CD4-positive, alpha-beta T cell treated with Interleukin-17A for 4 hours (primary cell): ENCODE data around the gene GDF2.
A peak's percentile ranks its signal among the peaks of the same experiment; 100 is the strongest.

Source experiments
- DNase-seq: peaks from one replicate; pipeline ENCODE4 v3.0.0-alpha.2; 2020; ENCODE audit warnings: mixed read lengths

Gene GDF2

DNA sequence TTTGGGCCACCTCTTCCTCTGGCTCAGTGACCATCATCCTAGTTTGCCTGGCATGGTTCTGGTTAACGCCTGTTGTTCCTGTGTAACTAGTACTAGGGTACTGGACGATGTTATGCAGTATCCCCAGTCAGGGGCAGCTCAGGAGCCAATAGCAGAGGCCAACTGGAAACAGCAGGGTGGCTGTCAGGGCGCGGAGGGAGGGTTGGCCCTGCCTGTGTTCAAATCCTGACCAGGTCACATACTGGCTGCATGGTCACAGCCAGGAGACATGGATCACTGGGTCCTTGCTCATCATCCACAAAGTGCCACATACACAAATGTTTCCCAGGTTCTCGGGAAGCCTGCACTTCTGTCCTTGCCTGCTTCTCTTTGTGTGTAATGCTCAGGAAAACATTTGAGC, 13.7 kb downstream of the GDF2 start:
- no peak for DNase-seq

GRCh38 chr10:47336387-47337134, 14.3 kb downstream of the GDF2 start:
- DNase-seq, result no peak

- no peak for DNase-seq
These were observed 15.1 kb downstream of the GDF2 start for GRCh38 chr10:47337310-47337709.

DNA sequence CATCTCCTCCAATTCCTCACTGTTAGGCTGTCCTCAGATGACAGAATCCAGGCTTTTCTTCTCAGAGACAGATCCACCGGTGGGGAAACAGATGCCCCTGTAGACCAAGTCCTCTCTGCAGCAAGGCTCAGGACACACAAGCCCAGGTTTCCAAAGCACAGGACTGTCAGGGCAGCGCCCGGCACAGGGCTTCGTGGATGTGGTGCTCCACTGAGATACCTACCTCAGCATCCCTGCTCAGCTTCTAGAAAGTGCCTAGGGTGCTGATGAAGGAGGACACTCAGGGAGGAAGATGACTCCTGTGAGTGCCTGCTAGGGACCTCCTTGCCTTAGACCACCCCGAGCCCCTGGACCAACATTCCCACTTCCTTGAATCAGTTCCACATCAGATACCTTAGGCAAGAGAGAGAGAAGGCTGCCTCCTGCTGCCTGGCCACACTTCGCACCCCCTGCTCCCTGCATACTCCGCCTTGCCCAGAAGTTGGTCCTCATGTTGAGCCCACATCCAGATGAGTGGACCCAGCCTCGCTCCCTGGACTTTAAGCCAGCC, 17.0 kb downstream of the GDF2 start:
- no peak for DNase-seq

- DNase-seq, result no peak
These were observed 17.7 kb downstream of the GDF2 start for GRCh38 chr10:47339759-47340607.

- DNase-seq, result peak; percentile 82
These were observed 18.4 kb downstream of the GDF2 start for GRCh38 chr10:47340608-47341170.

DNA sequence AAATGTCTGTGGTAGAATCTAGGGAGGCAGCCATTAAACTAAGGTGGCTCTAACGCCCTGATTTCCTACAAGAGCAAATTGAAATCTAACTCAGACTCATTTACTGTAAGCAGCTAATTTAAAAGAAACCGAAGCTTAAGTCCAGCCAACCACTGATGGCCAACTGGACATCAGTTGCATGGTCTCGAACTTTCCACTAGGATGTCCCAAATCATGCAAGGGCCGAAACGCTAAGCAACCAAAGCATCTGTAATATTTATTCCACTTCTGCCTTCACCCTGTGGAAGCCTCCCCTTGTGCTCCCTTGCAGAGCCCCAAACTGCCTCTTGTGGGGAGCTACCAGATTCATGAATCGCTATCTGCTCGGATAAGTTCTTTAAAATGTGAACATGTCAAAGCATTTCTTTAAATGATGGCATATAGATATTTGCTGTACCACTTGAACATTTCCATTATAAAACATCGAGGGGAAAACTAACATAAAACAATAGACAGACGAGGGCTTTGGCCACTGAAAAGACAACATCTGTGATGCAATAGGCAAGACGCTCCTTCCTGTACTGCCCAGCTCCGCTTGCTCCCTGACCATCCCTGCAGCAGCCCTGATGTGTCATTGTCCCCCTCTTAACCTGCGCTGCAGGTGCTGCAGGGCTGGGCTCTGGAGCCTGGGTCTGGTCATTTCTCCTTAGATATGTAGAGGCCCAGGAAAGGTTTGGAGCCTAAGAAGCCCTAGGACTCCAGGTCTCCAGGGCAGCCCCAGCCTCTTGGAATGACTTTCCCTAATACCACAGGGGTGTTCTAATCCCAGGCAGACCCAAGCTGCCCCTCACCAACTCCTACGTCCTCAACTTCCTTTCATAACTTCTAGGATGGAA, 23.0 kb downstream of the GDF2 start:
- no peak for DNase-seq

DNA sequence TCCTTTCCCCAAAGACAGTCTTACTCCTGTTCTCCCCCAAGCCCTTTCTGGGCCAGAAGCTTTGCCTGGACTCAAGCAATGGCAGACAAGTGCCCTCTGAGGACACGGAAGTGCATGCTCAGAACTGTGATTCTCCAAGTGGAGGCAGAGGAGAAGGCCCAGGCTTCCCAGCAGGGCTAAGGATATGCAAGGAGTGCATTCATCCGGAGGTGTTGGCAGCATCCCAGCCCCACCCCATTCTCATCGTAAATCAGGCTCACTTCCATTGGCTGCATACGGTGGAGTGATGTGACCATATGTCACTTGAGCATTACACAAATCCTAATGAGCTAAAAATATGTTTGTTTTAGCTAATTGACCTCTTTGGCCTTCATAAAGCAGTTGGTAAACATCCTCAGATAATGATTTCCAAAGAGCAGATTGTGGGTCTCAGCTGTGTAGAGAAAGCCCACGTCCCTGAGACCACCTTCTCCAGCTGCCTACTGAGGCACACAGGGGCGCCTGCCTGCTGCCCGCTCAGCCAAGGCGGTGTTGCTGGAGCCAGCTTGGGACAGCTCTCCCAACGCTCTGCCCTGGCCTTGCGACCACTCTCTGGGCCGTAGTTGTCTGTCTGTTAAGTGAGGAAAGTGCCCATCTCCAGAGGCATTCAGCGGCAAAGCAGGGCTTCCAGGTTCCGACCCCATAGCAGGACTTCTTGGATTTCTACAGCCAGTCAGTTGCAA, 24.5 kb downstream of the GDF2 start:
- no peak for DNase-seq

- DNase-seq, result no peak
These were observed 25.0 kb downstream of the GDF2 start for GRCh38 chr10:47347303-47347675.

GRCh38 chr10:47348138-47348651, 25.9 kb downstream of the GDF2 start, which contains the start of gene RBP3:
TSS of gene RBP3 (plus strand) at chr10:47348363. CDS start at chr10:47348485, 122 bp downstream.
- DNase-seq, result no peak

DNA sequence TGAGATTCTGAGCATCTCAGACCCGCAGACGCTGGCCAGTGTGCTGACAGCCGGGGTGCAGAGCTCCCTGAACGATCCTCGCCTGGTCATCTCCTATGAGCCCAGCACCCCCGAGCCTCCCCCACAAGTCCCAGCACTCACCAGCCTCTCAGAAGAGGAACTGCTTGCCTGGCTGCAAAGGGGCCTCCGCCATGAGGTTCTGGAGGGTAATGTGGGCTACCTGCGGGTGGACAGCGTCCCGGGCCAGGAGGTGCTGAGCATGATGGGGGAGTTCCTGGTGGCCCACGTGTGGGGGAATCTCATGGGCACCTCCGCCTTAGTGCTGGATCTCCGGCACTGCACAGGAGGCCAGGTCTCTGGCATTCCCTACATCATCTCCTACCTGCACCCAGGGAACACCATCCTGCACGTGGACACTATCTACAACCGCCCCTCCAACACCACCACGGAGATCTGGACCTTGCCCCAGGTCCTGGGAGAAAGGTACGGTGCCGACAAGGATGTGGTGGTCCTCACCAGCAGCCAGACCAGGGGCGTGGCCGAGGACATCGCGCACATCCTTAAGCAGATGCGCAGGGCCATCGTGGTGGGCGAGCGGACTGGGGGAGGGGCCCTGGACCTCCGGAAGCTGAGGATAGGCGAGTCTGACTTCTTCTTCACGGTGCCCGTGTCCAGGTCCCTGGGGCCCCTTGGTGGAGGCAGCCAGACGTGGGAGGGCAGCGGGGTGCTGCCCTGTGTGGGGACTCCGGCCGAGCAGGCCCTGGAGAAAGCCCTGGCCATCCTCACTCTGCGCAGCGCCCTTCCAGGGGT, 26.6 kb downstream of the GDF2 start:
- no peak for DNase-seq

DNA sequence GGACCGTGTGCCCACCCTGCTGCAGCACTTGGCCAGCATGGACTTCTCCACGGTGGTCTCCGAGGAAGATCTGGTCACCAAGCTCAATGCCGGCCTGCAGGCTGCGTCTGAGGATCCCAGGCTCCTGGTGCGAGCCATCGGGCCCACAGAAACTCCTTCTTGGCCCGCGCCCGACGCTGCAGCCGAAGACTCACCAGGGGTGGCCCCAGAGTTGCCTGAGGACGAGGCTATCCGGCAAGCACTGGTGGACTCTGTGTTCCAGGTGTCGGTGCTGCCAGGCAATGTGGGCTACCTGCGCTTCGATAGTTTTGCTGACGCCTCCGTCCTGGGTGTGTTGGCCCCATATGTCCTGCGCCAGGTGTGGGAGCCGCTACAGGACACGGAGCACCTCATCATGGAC, 27.3 kb downstream of the GDF2 start:
- no peak for DNase-seq

GRCh38 chr10:47349941-47350371, 27.7 kb downstream of the GDF2 start:
- no peak for DNase-seq

- no peak for DNase-seq
These were observed 28.7 kb downstream of the GDF2 start for GRCh38 chr10:47350671-47351640.

- no peak for DNase-seq
These were observed 29.9 kb downstream of the GDF2 start for GRCh38 chr10:47351899-47352815.

GRCh38 chr10:47353351-47353750, 31.1 kb downstream of the GDF2 start:
- DNase-seq, result no peak

- DNase-seq, result no peak
These were observed 31.9 kb downstream of the GDF2 start for GRCh38 chr10:47354165-47354564.

DNA sequence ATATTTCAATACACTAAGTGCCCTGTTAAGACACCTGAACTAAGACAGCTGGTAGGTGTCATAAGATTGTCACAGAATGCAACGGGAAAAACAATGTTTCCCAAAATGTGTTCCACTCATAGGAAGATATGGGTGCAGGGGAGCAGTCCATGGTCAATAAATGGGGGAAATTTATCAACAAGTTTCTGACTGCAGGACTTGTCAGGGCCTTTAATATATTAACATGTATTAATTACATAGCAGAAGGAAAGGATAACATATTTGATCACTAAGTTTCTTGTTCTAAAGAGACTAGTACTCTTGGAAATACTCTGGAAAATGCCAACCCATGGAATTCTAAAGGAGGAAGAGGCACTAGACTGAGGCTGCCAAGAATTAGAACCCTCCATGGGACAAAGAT, 32.6 kb downstream of the GDF2 start:
- DNase-seq, result no peak
